ENCODE data around the gene NUTM2F. TPM values are rescaled to one million over a fixed set of nuclear protein-coding genes. Genes with fewer than 3 reads are reported as not detected.

The NUTM2F gene, protein sequence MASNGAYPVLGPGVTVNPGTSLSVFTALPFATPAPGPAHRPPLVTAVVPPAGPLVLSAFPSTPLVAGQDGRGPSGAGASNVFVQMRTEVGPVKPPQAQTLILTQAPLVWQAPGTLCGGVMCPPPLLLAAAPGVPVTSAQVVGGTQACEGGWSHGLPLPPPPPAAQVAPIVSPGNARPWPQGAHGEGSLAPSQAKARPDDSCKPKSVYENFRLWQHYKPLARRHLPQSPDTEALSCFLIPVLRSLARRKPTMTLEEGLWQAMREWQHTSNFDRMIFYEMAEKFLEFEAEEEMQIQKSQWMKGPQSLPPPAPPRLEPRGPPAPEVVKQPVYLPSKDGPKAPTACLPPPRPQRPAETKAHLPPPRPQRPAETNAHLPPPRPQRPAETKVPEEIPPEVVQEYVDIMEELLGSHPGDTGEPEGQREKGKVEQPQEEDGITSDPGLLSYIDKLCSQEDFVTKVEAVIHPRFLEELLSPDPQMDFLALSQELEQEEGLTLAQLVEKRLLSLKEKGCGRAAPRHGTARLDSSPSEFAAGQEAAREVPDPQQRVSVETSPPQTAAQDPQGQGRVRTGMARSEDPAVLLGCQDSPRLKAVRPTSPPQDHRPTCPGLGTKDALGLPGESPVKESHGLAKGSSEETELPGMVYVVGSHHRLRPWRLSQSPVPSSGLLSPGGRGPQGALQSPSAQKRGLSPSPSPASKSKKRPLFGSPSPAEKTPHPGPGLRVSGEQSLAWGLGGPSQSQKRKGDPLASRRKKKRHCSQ
- total RNA-seq = not detected in 2 replicates

DNA sequence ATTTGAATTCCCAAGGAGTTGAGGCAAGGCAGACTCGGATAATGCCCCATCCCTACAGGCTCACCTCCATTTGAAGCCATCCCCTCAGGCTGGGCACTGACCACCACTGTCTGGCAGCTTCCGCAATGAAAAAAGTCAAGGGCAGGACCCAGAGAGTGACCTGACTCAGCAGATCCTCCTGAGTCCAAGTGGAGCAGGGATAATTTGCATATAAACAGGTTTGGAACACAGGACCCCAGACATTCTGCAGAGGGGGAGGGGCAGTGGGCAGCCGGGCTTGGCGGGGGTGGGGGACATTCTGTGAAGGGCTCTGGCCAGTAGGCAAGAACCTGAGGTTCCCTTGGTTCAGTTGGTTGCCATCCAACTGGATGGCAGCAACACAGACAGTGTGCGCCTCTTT lies at the start of gene NUTM2F:
NUTM2F (minus strand) TSS at position 101 of the 400 bp plus-strand sequence; CDS start at position 80, 21 bp downstream.

Other genes starting within 250 kb of the NUTM2F start
- 5.9 and 7.1 TPM in 2 replicates for gene PTPDC1, start 244.2 kb downstream of the NUTM2F start, total RNA-seq
- 1.6 and 5.3 TPM in 2 replicates for gene ZNF169, start 69.3 kb downstream of the NUTM2F start, total RNA-seq
- gene PCAT7, start 226.4 kb upstream of the NUTM2F start, total RNA-seq = not detected in 2 replicates